NCI-H69 (cell line): ENCODE data around the gene GSE1.
A peak's percentile ranks its signal among the peaks of the same experiment; 100 is the strongest.

Experiments used
- DNase-seq: peaks from one replicate; lab custom pipeline; 2025; lab: John Stamatoyannopoulos, UW

GSE1 gene

GRCh38 chr16:85605051-85605911 is 7.8 kb upstream of the GSE1 start:
- no peak for DNase-seq

DNA sequence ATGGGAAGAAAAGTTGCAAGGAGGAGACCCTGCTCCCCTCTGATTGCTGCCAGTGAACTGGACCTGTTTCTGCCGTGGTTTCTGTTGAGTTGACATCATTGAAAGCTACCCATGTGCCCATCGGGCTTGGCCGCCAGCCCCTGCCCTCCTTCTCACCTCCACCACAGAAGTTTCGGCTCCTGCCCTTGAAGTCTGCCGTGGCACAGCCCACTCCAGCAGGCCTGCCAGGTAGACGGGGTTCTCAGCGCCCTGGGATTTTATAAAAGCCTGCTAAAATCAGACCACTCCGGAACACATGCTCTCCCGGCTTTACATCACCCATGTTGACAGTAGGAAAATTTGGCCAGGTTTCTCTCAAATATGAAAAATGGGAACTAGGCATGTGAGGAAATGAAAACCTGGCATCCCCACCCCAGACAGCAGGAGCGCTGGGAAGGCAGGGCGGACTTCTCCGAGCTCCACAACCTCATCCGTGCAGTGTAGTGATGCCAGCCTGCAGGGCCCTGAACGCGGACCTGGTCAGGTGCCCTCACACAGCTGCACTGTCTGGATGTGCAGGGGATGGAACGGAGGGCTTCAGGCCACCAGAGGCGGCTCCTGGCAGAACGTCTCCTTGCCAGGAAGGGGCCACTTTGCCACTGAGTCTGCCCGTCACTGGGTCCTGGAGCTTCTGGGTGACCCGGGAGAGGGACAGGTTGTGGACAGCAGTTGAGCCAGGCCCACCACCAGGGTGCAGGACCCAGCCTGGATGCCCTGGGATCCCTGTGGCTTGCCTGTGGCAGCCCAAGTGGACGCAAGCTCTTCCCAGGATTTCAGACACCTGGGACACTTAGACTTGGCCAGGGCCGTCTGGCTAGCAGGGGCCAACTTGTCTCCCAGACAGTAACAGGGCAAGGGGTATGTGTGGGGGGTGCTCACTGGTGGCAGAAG is 6.9 kb upstream of the GSE1 start:
- DNase-seq, result no peak

- no peak for DNase-seq
Measured at GRCh38 chr16:85606904-85607303, 6.2 kb upstream of the GSE1 start.

DNA sequence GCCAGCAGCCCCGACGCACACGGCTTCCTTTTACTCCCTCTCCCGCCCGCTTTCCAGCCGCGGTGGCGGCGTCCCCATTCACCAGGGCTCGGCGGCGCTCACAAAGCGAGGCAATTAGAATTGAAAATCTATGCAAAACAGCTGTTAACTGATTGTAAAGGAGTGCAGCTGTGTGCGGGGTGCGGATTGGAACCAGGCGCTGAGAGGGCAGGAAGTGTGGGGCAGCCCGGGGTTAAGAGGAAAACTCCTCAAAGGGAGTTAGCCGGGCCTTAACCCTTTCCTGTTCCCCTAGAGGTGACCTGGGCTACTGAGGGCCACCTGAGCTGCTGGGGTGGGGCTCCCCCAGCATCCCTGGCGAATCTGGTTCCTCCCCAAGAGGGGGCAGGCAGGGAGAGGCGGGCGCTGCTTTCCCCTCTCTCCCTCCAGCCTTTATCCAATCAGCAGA is 5.8 kb upstream of the GSE1 start:
- DNase-seq, result peak; percentile 63

- no peak for DNase-seq
Measured at GRCh38 chr16:85607796-85608514, 5.2 kb upstream of the GSE1 start.

GRCh38 chr16:85608515-85608885 is 4.6 kb upstream of the GSE1 start:
- DNase-seq, result peak; percentile 26

GRCh38 chr16:85608887-85609286 is 4.2 kb upstream of the GSE1 start:
- no peak for DNase-seq

DNA sequence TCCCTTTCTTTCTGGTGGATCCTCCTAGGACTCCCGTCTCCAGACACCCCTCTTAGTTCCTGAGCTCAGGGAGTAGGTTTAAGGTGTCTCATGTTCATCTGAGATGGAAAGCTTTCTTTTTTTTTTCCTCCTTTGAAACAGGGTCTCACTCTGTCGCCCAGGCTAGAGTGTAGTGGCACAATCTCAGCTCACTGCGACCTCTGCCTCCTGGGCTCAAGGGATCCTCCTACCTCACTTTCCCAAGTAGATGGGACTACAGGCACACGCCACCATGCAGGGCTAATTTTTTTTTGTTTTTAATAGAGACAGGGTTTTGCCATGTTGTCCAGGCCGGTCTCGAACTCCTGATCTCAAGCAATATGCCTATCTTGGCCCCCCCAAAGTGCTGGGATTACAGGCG is 3.6 kb upstream of the GSE1 start:
- no peak for DNase-seq

DNA sequence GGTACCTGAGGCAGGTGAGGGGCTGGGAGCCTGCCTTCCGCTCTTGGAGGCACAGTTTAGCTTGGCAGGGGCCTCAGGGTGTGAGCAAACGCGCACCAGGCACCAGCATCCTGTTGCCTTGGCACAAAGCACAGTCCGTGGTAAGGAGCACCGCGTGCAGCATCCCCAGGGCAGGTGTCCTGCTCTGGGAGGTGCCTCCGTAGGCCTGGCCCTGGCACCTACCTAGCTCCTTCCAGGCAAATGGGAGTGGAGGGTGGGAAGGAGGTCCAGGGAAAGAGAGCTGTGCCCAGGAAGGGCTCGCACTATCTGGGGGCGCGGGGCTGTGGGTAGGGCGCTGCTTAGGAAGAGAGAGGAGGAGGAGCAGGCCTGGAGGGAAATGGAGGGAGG is 3.1 kb upstream of the GSE1 start:
- peak; percentile 69 for DNase-seq

- peak; percentile 90 for DNase-seq
Measured at GRCh38 chr16:85610446-85611193, 2.5 kb upstream of the GSE1 start.

DNA sequence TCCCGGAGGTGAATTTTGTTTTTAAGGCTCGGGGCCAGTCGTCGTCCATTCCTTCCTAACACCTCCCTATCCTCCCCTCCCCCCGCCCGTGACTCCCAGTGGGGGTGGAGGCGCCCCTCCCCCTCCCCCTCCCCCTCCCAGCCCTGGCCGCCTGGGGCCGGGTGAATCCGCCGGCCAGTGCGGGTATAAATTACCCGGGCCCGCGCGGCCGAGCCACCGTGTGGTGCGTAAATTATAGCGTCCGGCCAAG is 2.0 kb upstream of the GSE1 start:
- peak; percentile 85 for DNase-seq

- DNase-seq, result peak; percentile 89
Measured at GRCh38 chr16:85611444-85612190, 1.5 kb upstream of the GSE1 start.

GRCh38 chr16:85612191-85612800 is 826 bp upstream of the GSE1 start:
- DNase-seq, result peak; percentile 82

- DNase-seq, result peak; percentile 90
Measured at GRCh38 chr16:85613604-85614337, 649 bp downstream of the GSE1 start.

DNA sequence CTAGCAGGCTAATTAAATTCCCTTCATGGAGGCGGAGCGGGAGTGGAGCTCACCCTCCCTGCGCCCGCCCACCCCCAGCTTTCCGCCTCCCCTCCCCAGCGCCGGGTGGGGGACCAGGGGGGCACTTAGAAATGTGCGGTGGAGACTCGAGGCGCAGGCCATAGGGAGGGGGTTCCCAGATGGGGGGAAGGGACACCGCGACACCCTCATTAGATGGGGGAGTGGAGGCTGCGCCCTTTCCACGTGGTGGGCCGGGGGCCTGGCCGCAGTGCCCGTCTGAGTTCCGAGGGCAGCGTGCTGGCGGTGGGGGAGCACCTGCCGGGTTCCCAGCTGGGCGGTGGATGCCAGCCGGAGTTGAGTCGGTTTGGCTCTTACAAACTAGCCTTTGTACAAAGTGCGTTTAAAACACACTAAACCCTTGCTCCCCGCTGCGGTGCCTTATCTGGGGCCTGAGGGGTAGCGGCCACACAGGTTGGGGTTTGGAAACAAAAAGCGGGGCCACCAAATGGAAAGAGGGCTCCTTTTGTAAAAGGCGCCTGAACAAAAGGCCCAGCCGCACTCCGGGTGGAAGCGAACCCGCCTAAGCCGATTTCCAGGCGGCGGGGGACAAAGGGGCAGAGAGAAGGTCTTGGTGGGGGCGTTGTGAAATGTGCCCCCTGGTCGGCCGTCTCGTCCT is 1.4 kb downstream of the GSE1 start:
- peak; percentile 80 for DNase-seq

GRCh38 chr16:85615014-85615851 is 2.1 kb downstream of the GSE1 start:
- peak; percentile 81 for DNase-seq

DNA sequence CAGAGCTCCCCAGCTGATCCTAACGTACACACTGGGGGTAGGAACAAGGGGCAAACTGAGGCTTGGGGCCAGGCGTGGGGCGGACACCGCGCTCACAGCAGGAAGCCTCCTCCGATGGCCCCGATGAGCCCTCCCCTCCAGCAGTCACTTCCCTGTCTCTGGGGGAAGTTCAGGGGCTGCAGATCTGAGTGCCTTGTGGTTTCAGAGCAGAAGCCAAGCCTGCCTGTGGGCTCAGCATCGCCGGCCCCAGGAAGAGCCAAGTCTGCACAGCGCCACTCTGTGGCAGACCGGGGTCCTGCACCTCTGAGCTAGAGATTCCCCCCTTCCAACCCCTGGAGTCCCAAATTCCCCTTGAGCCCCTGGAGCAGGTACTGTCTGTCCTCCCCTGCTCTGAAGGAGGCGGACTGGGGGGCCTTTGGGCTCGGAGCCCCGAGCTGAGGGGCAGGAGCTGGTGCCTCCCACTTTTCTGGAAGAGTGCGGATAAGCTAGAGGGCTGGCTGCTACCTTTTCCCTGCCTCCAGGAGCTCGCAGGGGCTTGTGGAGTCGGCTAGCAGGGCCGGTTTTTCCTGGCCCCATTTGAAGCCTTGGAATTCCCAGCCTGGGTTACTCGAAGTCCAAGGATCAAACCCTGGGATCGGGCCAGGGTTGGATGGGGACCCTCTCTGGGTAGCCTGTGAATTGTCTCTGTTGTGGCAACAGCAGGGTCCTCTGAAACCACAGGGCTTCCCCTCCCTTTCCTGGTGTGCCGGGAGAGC is 2.9 kb downstream of the GSE1 start:
- peak; percentile 73 for DNase-seq
